Activated T-helper 1 cell treated with Interleukin-2 at 50 U/mL for 16 hours (primary cell): ENCODE results near the gene CHP2.
"Not testable (repeated sequence)": the region's sequence is repeated elsewhere in the genome, so short reads cannot be mapped to it uniquely, and the experiment has no call there.

Source experiments
- DNase-seq: peaks from one replicate; pipeline ENCODE4 v3.0.0-alpha.2; 2020; ENCODE audit warnings: low read depth

The CHP2 gene

DNA sequence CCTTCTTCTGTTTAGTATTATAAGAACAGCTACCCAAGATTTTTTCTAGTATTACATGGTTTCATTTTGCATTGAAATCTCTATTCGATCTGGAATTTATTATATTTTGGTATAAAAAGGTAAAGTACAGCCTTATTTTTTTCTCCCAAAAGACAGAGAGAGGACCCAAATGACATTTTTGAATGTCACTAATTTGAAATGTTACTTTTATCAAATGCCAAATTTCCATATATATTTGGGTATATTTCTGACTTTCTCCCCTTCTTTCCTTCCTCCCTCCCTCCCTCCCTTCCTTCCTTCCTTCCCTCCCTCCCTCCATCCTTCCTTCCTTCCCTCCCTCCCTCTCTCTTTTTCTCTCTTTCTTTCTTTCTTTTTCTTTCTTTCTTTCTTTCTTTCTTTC lies 6.2 kb upstream of the CHP2 start:
- DNase-seq = no peak

DNA sequence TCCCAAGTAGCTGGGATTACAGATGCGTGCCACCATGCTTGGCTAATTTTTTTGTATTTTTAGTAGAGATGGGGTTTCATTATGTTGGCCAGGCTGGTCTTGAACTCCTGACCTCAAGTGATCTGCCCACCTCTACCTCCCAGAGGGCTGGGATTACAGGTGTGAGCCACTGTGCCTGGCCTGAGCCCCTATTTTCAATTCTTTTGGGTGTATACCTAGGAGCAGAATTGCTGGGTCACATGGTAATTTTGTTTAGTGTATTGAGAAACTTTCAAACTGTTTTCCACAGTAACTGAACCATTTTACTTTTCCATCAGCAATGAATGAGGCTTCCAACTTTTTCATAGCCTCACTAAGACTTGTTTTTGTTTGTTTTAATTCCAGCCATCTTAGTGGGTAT lies 3.8 kb upstream of the CHP2 start:
- DNase-seq = not testable (repeated sequence)

DNA sequence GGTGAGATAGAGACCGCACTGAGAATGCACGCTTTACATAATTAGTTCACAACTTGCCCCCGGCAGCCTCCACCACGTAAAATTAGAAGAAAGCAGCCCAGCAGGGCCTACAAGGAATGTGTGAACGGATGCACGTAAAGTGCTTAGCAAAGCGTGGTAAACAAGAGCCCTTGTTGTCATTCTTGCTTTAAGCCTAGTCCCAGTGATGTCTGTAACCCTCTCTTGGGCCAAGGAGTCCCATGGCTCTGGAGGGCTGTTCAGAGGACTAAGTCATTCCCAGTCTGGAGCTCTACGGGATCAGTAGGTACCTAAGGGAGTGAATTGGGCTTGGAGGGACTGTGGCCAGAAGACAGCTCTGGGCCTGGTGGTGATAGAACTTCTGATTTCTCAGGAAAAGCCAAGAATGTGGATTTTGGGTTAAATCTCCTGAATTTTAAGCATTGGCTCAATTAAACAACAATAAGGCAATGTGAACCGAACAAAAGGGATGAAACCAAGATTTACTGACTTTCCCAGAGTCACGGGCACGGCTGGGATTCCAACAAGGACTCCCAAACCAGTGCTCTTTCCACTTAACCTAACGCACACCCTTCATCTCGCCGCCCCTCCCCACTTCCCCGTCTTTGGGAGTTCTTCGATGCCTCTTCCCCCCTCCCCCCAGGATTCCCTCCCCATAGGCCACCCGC lies 775 bp upstream of the CHP2 start:
- no peak for DNase-seq

DNA sequence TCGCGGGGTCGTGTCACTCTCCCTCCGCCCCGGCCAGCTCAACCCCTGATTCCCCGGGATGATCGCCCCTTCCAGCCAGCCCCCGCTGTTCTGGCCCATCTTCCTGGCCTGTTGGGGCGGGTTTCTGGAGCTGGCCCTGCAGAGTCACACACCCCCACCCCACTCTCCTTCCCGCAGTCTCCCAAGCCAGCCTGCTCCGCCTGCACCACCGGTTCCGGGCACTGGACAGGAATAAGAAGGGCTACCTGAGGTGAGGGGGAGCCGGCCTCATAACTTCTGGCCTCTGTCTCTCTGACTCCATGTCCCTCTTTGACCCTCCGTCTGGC lies 621 bp downstream of the CHP2 start:
- DNase-seq = no peak

DNA sequence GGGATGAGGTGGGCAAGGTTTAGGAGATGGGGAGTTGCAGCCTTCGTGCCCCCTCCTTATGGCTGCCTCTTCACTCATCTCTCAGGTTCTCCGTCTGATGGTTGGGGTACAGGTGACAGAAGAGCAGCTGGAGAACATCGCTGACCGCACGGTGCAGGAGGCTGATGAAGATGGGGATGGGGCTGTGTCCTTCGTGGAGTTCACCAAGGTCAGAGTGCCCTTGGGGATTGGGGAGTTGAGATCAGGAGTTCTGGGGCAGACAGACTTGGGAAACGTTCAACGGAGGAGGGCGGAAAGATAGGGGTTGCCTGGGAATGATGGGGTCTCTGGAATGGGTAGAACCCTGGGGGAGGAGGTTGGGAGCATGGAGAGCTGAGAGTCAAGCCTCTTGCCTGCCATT lies 2.3 kb downstream of the CHP2 start:
- DNase-seq = no peak

GRCh38 chr16:23757937-23758619 lies 3.3 kb downstream of the CHP2 start:
- DNase-seq = no peak

DNA sequence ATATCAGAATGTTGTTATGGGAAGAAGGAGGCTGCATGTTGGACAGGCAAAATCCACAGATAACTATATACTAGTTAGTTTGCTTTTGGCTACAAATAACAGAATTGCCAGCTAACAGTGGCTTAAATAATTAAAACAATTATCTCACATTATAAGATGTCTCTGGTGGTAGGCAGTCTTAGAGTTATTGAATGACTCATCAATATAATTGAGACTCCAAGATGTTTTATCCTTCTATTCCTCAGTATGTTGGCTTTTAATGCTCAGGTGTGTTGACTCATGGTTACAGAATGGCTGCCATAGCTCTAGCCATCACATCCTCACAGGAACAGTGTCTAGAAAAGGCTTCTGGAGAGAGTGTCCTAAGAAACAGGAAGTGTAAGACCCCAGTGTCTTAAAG lies 11.1 kb downstream of the CHP2 start:
- DNase-seq = no peak

- DNase-seq = no peak
Observed at GRCh38 chr16:23768581-23768980, 13.8 kb downstream of the CHP2 start.

DNA sequence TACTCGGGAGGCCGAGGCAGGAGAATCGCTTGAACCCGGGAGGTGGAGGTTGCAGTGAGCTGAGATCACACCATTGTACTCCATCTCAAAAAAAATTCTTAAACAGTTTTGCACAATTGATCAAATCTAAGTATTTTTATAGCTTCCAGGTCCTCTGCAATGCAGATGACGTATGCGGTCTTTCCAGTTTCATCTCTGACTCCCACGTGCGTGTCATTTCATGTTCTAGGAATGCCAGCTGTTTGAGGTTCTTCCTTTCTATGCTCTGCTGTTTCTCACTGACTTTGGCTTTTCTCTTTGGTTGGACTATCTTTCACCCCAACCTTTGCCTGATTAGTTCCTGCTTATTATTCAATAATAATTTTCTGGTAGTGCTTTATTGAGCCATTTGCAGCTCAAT lies 16.2 kb downstream of the CHP2 start:
- DNase-seq = no peak

GRCh38 chr16:23771642-23772041 lies 16.8 kb downstream of the CHP2 start:
- DNase-seq = no peak

GRCh38 chr16:23773339-23773738 lies 18.5 kb downstream of the CHP2 start:
- DNase-seq = no peak

DNA sequence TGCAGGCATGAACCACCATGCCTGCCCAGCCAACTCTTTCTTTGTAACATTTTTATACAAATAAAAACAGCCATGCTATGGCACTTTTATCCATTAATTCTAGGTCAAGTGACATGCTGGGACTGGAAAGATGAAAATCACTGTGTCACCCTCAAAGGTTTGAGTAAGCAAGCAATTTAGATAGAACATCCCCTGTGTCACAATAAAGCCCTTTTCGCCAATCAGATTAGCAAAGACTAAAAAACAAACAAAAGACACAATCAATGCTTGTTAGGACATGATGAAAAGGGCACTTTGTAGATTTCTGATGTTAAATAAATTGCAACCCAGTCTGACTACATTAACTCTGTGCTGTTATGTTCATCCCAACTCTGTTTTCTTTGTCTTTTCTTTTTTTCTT lies 26.4 kb downstream of the CHP2 start:
- no peak for DNase-seq

DNA sequence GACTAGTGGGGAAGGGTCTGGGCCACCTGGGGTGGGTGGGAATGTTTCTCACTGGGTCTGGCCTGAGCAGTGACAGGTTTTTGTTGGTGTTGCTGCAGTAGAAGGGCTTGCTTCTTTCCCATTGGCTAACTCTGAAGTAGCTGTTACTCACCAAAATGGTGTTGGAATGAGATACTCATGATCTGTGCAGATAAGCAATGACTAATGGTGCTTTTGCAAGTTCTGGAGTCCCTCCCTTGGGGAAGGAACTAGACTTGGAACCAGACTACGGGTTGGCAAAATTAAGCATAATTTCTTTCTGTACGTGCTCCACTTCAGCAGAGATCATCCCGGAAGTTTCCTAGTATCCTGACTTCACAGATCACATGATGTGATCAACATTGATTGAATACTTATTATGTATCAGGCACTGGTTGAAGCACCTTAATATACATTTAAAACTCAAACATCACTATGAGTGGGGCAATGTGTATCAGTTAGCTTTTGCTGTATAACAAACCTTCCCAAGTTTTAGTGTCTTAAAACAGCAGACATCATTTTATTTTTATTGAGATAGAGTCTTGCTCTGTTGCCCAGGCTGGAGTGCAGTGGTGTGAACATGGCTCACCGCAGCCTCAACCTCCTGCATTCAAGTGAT lies 30.1 kb downstream of the CHP2 start:
- DNase-seq = no peak

- no peak for DNase-seq
Observed at GRCh38 chr16:23785842-23786241, 31.0 kb downstream of the CHP2 start.

DNA sequence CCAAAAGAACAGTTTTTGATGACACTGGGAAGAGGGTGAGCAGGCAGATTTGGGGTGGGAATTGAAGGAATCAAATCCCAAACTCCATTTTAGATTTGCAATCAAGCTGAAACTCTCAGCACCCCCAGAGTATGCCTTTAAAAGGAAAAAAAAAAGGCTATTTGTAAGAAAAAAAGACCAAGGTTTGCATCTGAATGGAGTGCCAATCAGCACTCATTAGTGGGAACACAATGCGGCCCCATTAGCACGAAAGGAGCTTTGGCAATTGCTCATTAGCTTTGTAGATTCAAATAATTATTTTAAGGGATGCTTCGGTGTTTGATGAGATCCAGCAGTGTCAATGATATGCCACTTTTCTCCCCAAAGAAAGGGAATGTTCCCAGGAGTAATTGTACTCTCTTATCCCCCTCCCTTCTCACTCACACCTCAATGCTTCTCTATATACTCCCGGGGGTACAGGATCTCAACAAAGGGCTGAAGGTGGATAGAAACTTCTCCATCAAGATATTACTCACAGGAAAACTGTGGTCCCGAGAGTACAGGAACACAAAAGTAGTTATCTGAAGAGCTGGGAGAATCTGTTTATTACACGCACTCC lies 32.2 kb downstream of the CHP2 start:
- DNase-seq = no peak

- no peak for DNase-seq
Observed at GRCh38 chr16:23788685-23789084, 33.9 kb downstream of the CHP2 start.

DNA sequence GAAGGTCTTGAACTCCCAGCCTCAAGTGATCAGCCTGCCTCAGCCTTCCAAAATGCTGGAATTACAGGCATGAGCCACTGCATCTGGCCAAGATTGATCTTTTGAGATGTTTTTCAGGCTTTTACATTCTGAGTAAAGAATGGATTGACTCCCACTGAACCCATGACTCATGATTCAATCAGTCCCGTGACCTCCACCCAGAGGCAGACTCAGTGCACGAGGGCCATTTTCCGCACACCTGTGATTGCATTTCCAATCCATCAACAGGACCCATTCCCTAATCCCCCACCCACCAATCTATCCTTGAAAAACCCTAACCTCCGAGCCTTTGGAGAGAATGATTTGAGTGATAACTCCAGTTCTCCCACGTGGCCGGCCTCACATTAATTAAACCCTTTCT lies 40.6 kb downstream of the CHP2 start:
- no peak for DNase-seq

- no peak for DNase-seq
Observed at GRCh38 chr16:23796941-23797340, 42.1 kb downstream of the CHP2 start.

DNA sequence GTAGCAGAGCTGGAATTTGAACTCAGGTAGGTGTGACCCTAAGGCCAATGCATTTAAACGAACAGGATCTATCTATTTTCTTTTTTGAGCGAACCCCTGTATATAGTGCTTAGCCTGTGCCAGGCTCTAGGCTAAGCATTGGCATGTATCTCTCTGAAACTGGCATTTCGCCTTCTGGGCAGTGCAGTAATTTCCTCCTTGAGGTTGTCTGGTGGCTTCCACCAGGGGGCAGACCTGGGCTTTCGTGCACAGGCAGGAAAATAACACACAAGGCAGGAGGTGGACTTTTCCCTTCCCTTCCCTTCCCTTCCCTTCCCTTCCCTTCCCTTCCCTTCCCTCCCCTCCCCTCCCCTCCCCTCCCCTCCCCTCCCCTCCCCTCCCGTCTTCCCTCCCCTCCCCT lies 46.6 kb downstream of the CHP2 start:
- DNase-seq = peak; percentile 61

DNA sequence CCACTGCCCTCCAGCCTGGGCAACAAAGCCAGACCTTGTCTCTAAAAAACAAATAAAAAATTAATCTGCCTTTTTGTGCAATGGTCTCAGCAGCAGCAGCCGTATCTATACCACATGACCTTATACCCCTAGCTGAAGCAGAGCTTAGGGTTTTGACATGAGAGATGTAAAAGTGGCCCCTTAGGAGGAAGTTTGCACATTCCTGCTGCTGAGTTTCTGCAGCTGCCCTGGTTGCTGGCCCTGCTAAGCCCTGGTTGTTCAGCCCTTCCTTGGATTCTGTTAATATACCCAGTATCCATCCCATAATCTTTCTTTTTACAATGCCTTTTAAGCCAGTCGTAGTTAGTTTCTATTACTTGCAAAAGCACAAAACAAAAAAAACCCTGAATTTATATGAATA lies 48.0 kb downstream of the CHP2 start:
- DNase-seq = no peak

GRCh38 chr16:23803591-23804123 lies 48.8 kb downstream of the CHP2 start:
- peak; percentile 56 for DNase-seq

- DNase-seq = no peak
Observed at GRCh38 chr16:23807028-23807427, 52.2 kb downstream of the CHP2 start.
